Uterus (tissue), 2 donors: ENCODE data around the gene GGA2.

Experiments
- CTCF ChIP-seq, 4 experiments: fragments of 200-600 bp in 2 of 4; fragments of 450-650 bp in 2 of 4; sonication (generic) in 2 of 4; IDR thresholded peaks; one replicate each; pipeline ENCODE4 v1.5.1; 2016 to 2019; ENCODE audit warnings: antibody characterized with exemption in 4 of 4, mild to moderate bottlenecking in 2 of 4, moderate library complexity in 1 of 4
- POLR2A ChIP-seq, 2 donors: fragments of 450-650 bp; IDR thresholded peaks; one replicate each; pipeline ENCODE4 v1.6.1; 2016; ENCODE audit warnings: antibody characterized with exemption in 2 of 2, mild to moderate bottlenecking in 1 of 2, moderate library complexity in 1 of 2

GRCh38 chr16:23521965-23522364 lies 11.7 kb upstream of the GGA2 start:
- TF ChIP-seq CTCF (IDR thresholded peaks at IDR 0.05) (no peak), POLR2A (IDR thresholded peaks at IDR 0.05) (no peak)
